BLaER1 treated with 17β-estradiol and CSF1 and Interleukin-3, amounts not matched to agents 10 nM and 100 nM (cell line): ENCODE results near the gene RPS28.
A peak's percentile ranks its signal among the peaks of the same experiment; 100 is the strongest.

ENCODE experiments used
- H3K27ac ChIP-seq, 11 experiments: shearing (Covaris generic); formaldehyde crosslinking; 2 replicates each; pipeline ENCODE4 v1.8.1; 2022
- H3K27me3 ChIP-seq, 11 experiments: shearing (Covaris generic); formaldehyde crosslinking; 2 replicates each; pipeline ENCODE4 v1.8.1; 2022
- H3K36me3 ChIP-seq, 11 experiments: shearing (Covaris generic); formaldehyde crosslinking; 2 replicates each; pipeline ENCODE4 v1.8.1; 2022
- H3K4me1 ChIP-seq, 10 experiments: shearing (Covaris generic); formaldehyde crosslinking; 2 replicates each; pipeline ENCODE4 v1.8.1; 2022
- H3K4me2 ChIP-seq, 11 experiments: shearing (Covaris generic); formaldehyde crosslinking; 2 replicates each; pipeline ENCODE4 v1.8.1; 2022
- H3K4me3 ChIP-seq, 10 experiments: shearing (Covaris generic); formaldehyde crosslinking; 2 replicates each; pipeline ENCODE4 v1.8.1; 2022
- H3K9ac ChIP-seq, 11 experiments: shearing (Covaris generic); formaldehyde crosslinking; 2 replicates each; pipeline ENCODE4 v1.8.1; 2022
- H3K9me3 ChIP-seq, 11 experiments: shearing (Covaris generic); formaldehyde crosslinking; replicated peaks in 1 of 11; 2 replicates each; pipeline ENCODE4 v1.8.1; 2022
- H4K20me1 ChIP-seq, 11 experiments: shearing (Covaris generic); formaldehyde crosslinking; 2 replicates each; pipeline ENCODE4 v1.8.1; 2022
- Cebpa-rat ChIP-seq, 11 experiments: shearing (Covaris generic); IDR thresholded peaks; 2 replicates each; pipeline ENCODE4 v1.8.1; 2022

Gene RPS28

GRCh38 chr19:8358948-8359347 is 37.7 kb downstream of the RPS28 start:
- no peak for TF ChIP-seq Cebpa-rat (IDR thresholded peaks at IDR 0.05)
- Histone ChIP-seq H3K36me3 (no peaks in the 10 kb centered on the region), H4K20me1 (peaks cover 0 to 4% (median 0%) of the 10 kb centered on the region in 11 experiments; a peak in 1 of 22 replicates), H3K9ac (no peak overlapping the region), H3K4me3 (no peak overlapping the region), H3K27ac (no peak overlapping the region), H3K4me1 (peaks cover 20 to 48% (median 33%) of the 10 kb centered on the region in 10 experiments), H3K4me2 (no peak overlapping the region), H3K9me3 (peaks cover 0 to 8% (median 0%) of the 10 kb centered on the region in 11 experiments; a peak in 5 of 22 replicates), H3K27me3 (peaks cover 8 to 23% (median 22%) of the 10 kb centered on the region in 11 experiments; a peak in 21 of 22 replicates)

- H4K20me1 ChIP-seq = peaks cover 0 to 12% (median 8%) of the 10 kb centered on the region in 11 experiments; a peak in 10 of 22 replicates
- H3K36me3 ChIP-seq = no peaks in the 10 kb centered on the region
- H3K9me3 ChIP-seq = peaks cover 0 to 8% (median 0%) of the 10 kb centered on the region in 11 experiments; a peak in 5 of 22 replicates
- H3K4me2 ChIP-seq = no peak overlapping the region
- no peak overlapping the region for H3K4me3 ChIP-seq
- no peak overlapping the region for H3K9ac ChIP-seq
- TF ChIP-seq Cebpa-rat (IDR thresholded peaks at IDR 0.05) = no peak
- H3K27ac ChIP-seq = no peak overlapping the region
- H3K27me3 ChIP-seq = peaks cover 20 to 36% (median 35%) of the 10 kb centered on the region in 11 experiments
- H3K4me1 ChIP-seq = peaks cover 26 to 48% (median 34%) of the 10 kb centered on the region in 10 experiments
These were observed 38.9 kb downstream of the RPS28 start for GRCh38 chr19:8360196-8360595.

- peaks cover 28 to 37% (median 32%) of the 10 kb centered on the region in 10 experiments for H3K4me1 ChIP-seq
- H3K4me3 ChIP-seq = no peak overlapping the region
- H3K36me3 ChIP-seq = no peaks in the 10 kb centered on the region
- no peaks in the 10 kb centered on the region for H3K9me3 ChIP-seq
- no peak for TF ChIP-seq Cebpa-rat (IDR thresholded peaks at IDR 0.05)
- H3K4me2 ChIP-seq = peak overlapping the region; percentile 12 to 78 (median 37); a peak in 17 of 22 replicates
- H4K20me1 ChIP-seq = peaks cover 0 to 28% (median 14%) of the 10 kb centered on the region in 11 experiments; a peak in 14 of 22 replicates
- peaks cover 38 to 54% (median 53%) of the 10 kb centered on the region in 11 experiments for H3K27me3 ChIP-seq
- H3K9ac ChIP-seq = peak overlapping the region in 1 of 11 experiments; percentile 6; a peak in 1 of 22 replicates
- H3K27ac ChIP-seq = 0 out of 22 replicates have a peak overlapping the region, but pooled peaks of 1 of the 11 experiments have one; percentile 26
These were observed 40.9 kb downstream of the RPS28 start for GRCh38 chr19:8361921-8362793.

GRCh38 chr19:8363803-8364771 is 42.8 kb downstream of the RPS28 start, which contains the start of gene ANGPTL4:
TSS of gene ANGPTL4 (plus strand) at chr19:8364155. CDS start at chr19:8364322, 167 bp downstream.
- peak within 1 kb of the TSS; percentile 90 to 100 (median 96) for H3K4me2 ChIP-seq
- peak within 1 kb of the TSS; percentile 44 to 67 (median 57) for H3K4me3 ChIP-seq
- no peak for TF ChIP-seq Cebpa-rat (IDR thresholded peaks at IDR 0.05)
- peaks cover 40 to 50% (median 44%) of the 10 kb centered on the region in 10 experiments for H3K4me1 ChIP-seq
- H3K9ac ChIP-seq = peak within 1 kb of the TSS; percentile 17 to 71 (median 46); a peak in 18 of 22 replicates
- H3K27ac ChIP-seq = peak within 1 kb of the TSS in 4 of 11 experiments; percentile 48 to 55 (median 52); a peak in 7 of 22 replicates
- H3K27me3 ChIP-seq = peaks cover 47 to 69% (median 64%) of the 10 kb centered on the region in 11 experiments
- peaks cover 0 to 31% (median 14%) of the 10 kb centered on the region in 11 experiments; a peak in 14 of 22 replicates for H4K20me1 ChIP-seq
- H3K9me3 ChIP-seq = no peaks in the 10 kb centered on the region
- H3K36me3 ChIP-seq = no peaks in the 10 kb centered on the region

- TF ChIP-seq Cebpa-rat (IDR thresholded peaks at IDR 0.05) = no peak
- Histone ChIP-seq H3K4me1 (peaks cover 40 to 52% (median 47%) of the 10 kb centered on the region in 10 experiments), H3K9ac (no peak overlapping the region), H3K27me3 (peaks cover 47 to 69% (median 64%) of the 10 kb centered on the region in 11 experiments), H3K9me3 (no peaks in the 10 kb centered on the region), H3K27ac (no peak overlapping the region), H3K4me2 (no peak overlapping the region), H3K4me3 (no peak overlapping the region), H4K20me1 (peaks cover 0 to 31% (median 14%) of the 10 kb centered on the region in 11 experiments; a peak in 14 of 22 replicates), H3K36me3 (no peaks in the 10 kb centered on the region; a peak in 1 of 22 replicates)
These were observed 44.9 kb downstream of the RPS28 start for GRCh38 chr19:8366121-8366581.

GRCh38 chr19:8366961-8367326 is 45.6 kb downstream of the RPS28 start:
- H3K9ac ChIP-seq = no peak overlapping the region
- H3K4me1 ChIP-seq = peaks cover 37 to 53% (median 47%) of the 10 kb centered on the region in 10 experiments
- no peak for TF ChIP-seq Cebpa-rat (IDR thresholded peaks at IDR 0.05)
- H3K4me2 ChIP-seq = peak overlapping the region; percentile 51 to 78 (median 66)
- H3K27me3 ChIP-seq = peaks cover 47 to 65% (median 60%) of the 10 kb centered on the region in 11 experiments
- H3K27ac ChIP-seq = no peak overlapping the region
- H3K36me3 ChIP-seq = no peaks in the 10 kb centered on the region; a peak in 1 of 22 replicates
- H4K20me1 ChIP-seq = peaks cover 0 to 31% (median 14%) of the 10 kb centered on the region in 11 experiments; a peak in 14 of 22 replicates
- H3K9me3 ChIP-seq = no peaks in the 10 kb centered on the region
- H3K4me3 ChIP-seq = no peak overlapping the region

GRCh38 chr19:8367327-8368001 is 46.2 kb downstream of the RPS28 start:
- H3K4me3 ChIP-seq = no peak overlapping the region
- no peak overlapping the region for H3K27ac ChIP-seq
- no peaks in the 10 kb centered on the region for H3K9me3 ChIP-seq
- H4K20me1 ChIP-seq = peaks cover 0 to 31% (median 14%) of the 10 kb centered on the region in 11 experiments; a peak in 14 of 22 replicates
- H3K9ac ChIP-seq = no peak overlapping the region
- peaks cover 31 to 47% (median 42%) of the 10 kb centered on the region in 10 experiments for H3K4me1 ChIP-seq
- H3K4me2 ChIP-seq = peak overlapping the region; percentile 51 to 78 (median 66)
- peaks cover 0 to under 1% (median 0%) of the 10 kb centered on the region in 11 experiments; a peak in 4 of 22 replicates for H3K36me3 ChIP-seq
- no peak for TF ChIP-seq Cebpa-rat (IDR thresholded peaks at IDR 0.05)
- peaks cover 47 to 60% (median 54%) of the 10 kb centered on the region in 11 experiments for H3K27me3 ChIP-seq
